Suppressor macrophage (primary cell): Measurements from ENCODE around the gene ANO8.
"Not testable (repeated sequence)": the region's sequence is repeated elsewhere in the genome, so short reads cannot be mapped to it uniquely, and the experiment has no call there.

Experiments
- DNase-seq, 4 experiments: peaks; one replicate each; pipeline ENCODE4 v3.0.0-alpha.2; 2020 to 2022

The ANO8 gene

DNA sequence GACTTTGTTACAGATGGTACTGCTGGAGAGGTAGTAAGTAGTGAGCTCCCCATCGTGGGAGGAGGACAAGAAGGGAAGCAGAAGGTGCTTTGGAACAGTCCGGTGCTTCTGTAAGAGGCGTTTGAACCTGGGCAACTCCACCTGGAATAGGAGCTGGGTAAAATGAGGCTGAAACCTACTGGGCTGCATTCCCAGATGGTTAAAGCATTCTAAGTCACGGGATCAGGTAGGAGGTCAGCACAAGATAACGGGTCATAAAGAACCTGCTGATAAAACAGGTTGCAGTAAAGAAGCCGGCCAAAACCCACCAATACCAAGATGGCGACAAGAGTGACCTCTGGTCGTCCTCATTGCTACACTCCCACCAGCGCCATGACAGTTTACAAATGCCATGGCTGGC, 47.9 kb downstream of the ANO8 start:
- no peak for DNase-seq

GRCh38 chr19:17286263-17286662, 48.4 kb downstream of the ANO8 start:
- DNase-seq: no peak

DNA sequence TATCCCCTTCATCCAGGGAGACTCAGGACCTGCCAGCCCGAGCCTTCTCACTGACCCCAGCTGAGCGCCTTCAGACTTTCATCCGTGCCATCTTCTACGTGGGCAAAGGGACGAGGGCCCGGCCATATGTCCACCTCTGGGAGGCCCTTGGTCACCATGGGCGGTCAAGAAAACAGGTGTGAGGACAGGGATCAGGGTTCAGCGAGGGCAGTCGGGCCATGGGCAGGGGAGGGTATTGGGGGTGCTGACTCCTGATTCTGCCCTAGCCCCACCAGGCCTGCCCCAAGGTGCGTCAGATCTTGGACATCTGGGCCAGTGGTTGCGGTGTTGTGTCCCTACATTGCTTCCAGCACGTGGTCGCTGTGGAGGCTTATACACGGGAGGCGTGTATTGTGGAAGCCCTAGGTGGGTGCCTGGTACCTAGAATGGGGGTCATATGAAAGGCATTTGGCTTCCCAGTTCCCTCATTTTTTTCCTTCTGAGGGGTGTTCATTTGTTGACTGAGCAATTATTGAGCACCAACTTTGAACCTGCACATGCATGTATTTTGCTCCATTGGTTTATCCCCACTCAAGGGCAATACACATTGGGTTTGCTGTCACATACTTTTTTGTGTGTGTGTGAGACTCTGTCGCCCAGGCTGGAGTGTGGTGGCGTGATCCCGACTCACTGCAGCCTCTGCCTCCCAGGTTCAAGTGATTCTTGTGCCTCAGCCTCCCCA, 49.1 kb downstream of the ANO8 start:
- DNase-seq: no peak

GRCh38 chr19:17283504-17283996, 51.1 kb downstream of the ANO8 start:
- DNase-seq: no peak

DNA sequence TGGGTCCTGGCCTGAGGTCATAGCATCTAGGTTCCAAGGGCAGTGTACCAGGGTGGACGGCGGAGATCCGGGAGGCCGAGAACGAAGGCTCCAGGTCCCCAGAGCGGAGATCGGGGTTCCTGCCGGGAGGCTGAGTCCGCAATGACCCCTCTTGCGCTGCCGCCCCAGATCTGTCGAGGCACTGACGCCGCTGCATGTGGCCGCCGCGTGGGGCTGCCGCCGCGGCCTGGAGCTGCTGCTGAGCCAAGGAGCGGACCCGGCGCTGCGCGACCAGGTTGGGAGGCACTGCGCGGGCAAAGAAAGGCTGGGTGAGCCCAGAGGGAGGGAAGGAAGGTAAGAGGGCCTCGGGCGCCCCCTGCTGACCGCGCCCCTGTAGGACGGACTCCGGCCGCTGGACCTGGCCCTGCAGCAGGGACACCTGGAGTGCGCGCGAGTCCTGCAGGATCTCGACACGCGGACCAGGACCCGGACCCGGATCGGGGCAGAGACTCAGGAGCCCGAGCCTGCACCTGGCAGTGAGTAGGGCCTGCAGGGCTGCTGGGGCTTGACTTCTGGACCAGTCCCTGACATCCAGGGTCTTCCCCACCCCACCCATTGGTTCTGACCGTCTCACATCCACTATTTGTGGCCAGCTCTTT, 52.0 kb downstream of the ANO8 start:
- peak; percentile 79 to 93 (median 86) for DNase-seq

- DNase-seq: peak; percentile 61 to 87 (median 82)
Observed at GRCh38 chr19:17281391-17282304, 53.0 kb downstream of the ANO8 start, which contains the start of gene ANKLE1. Gene ANKLE1 (plus strand): TSS chr19:17281901. CDS start chr19:17281921, 20 bp downstream.

DNA sequence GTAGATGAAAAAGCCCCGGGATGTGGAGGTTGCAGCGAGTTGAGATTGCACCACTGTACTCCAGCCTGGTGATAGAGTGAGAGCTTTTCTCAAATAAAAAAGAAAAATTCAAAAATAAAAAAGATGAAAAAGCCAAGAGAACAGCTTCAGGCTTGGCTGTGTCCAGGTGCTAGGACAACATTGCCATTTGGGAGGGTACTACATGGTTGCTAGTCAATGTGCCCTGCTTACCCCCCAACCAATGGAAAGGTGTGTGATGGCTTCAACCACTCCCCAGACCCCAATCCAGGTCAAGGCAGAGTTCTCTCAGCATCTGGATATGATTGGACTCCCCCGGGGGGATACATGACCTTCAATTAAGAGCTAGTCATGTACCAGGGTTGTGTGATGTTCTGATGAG, 55.2 kb downstream of the ANO8 start:
- DNase-seq: no peak

DNA sequence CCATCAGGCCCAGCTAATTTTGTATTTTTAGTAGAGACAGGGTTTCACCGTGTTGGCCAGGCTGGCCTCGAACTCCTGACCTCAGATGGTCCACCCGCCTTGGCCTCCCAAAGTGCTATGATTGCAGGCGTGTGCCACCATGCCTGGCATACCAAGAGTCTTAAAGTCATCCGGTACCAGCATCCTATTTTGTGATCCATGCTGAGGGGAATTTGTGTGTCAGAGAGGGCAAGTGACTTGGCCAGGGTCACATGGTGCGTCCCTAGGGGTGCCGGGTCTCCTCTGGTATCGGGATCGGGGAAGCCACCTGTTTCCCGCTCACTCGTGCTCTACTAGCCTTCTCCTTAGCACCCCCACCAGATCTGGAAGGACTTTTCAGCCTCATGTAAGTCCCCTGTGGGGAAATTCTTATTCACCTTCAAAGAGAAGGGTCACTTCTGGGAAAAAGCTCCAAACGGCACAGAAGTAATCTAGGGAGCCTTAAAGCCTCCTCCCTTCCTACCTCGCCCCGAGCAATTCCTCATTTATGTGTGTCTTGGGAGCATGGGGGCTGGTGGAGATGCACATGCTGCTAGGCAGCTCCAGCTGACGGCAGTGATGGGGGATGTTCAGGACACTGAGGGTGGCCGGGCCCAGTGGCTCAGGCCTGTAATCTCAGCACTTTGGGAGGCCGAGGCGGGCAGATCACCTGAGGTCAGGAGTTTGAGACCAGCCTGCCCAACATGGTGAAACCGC, 59.0 kb downstream of the ANO8 start:
- DNase-seq: no peak

DNA sequence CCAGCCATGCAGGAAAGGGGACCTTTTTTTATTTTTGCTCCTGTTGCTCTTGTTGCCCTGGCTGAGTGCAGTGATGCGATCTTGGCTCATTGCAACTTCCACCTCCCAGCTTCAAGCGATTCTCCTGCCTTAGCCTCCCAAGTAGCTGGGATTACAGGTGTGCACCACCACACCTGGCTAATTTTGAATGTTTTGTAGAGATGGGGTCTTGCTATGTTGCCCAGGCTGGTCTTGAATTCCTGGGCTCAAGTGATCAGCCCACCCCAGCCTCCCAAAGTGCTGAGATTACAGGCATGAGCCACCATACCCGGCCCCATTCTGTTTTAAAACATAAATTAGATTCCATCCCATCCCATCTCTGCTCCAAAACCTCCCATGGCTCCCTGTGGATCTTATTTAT, 59.8 kb downstream of the ANO8 start:
- not testable (repeated sequence) for DNase-seq
